ENCODE data around the gene EFNB2. TPM values are rescaled to one million over a fixed set of nuclear protein-coding genes. Genes with fewer than 3 reads are reported as not detected.

EFNB2 gene
- total and polyA plus RNA-seq, 2 donors (not counting 3 experiments of a cell fraction or from before 2014, with no cell fraction given): 50.4 to 69.5 TPM

- dilution Hi-C loops (cut with MboI; ENCODE audit: extremely low pct_ligation_motif_present, low sequenced_read_pairs): no loop called here
- no TSS peak for BruUV-seq (replicated peaks)
Measured at GRCh38 chr13:106505295-106505694, 30.2 kb downstream of the EFNB2 start.

GRCh38 chr13:106503730-106504453 is 31.6 kb downstream of the EFNB2 start:
- Histone ChIP-seq H3K9me1 (replicated peaks; ENCODE audit: control insufficient read depth, extremely low read depth, insufficient read depth, low read length) (no peaks in the 10 kb centered on the region), H3K4me2 (ENCODE audit: insufficient read depth, low read length) (peak overlapping the region; percentile 21), H3K9ac (replicated peaks; ENCODE audit: extremely low read depth, insufficient read depth, low read length) (no peak overlapping the region), H4K20me1 (replicated peaks; ENCODE audit: control insufficient read depth, extremely low read depth, insufficient read depth, low read length) (no peaks in the 10 kb centered on the region), H3K27me3 (ENCODE audit: control insufficient read depth in 2 of 2, insufficient read depth in 2 of 2, low read length in 2 of 2) (no peaks in the 10 kb centered on the region), H3K4me1 (ENCODE audit: control insufficient read depth, extremely low read depth, insufficient read depth, low read length) (peaks cover 14% of the 10 kb centered on the region), H2AFZ (ENCODE audit: low read depth, low read length) (no peak overlapping the region), H3K4me3 (replicated peaks in 1 of 3; ENCODE audit: insufficient read depth in 1 of 3, low read depth in 1 of 3, low read length in 3 of 3) (no peak overlapping the region), H3K9me3 (replicated peaks; ENCODE audit: control insufficient read depth, insufficient read depth, low read length) (no peaks in the 10 kb centered on the region), H3K36me3 (ENCODE audit: control insufficient read depth in 2 of 2, extremely low read depth in 1 of 2, insufficient read depth in 2 of 2, low read length in 2 of 2) (peaks cover 7 to 9% of the 10 kb centered on the region in 2 experiments), H3K27ac (ENCODE audit: insufficient read depth, low read depth, low read length) (peak overlapping the region; percentile 42), H3K79me2 (ENCODE audit: control insufficient read depth, insufficient read depth, low read length) (peaks cover 6% of the 10 kb centered on the region)
- dilution Hi-C loops (cut with MboI; ENCODE audit: extremely low pct_ligation_motif_present, low sequenced_read_pairs) (no loop called here), intact Hi-C loops (cut with micrococcal nuclease) (no loop called here)
- no peak for FAIRE-seq
- no TSS peak for BruUV-seq (replicated peaks)
- CTCF ChIA-PET: interaction anchor here (0.9 to 1.4 kb wide), 5 partner anchors 9 to 620 kb away, joined by 3 to 6 read pairs (median 3); partner anchors contain the start of gene EFNB2
- POLR2A ChIA-PET: interaction anchor here (0.7 to 1.4 kb wide), 3 partner anchors 16 to 31 kb away, joined by 3 read pairs; no protein-coding TSS in a partner anchor
- peak; percentile 65 for DNase-seq (ENCODE audit: low read depth, low spot score)
- TF ChIP-seq FOS (IDR thresholded peaks at IDR 0.05; ENCODE audit: borderline replicate concordance, insufficient read depth, low read length) (peak; percentile 11), JUN (IDR thresholded peaks at IDR 0.05; ENCODE audit: borderline replicate concordance, insufficient read depth, insufficient read length, low read depth) (peak; percentile 27), MYC (IDR thresholded peaks at IDR 0.05; ENCODE audit: low read depth, low read length) (no peak)

More at GRCh38 chr13:106505295-106505694, 30.2 kb downstream of the EFNB2 start:
- Histone ChIP-seq H4K20me1 (replicated peaks; ENCODE audit: control insufficient read depth, extremely low read depth, insufficient read depth, low read length) (no peaks in the 10 kb centered on the region), H3K9me1 (replicated peaks; ENCODE audit: control insufficient read depth, extremely low read depth, insufficient read depth, low read length) (no peaks in the 10 kb centered on the region), H3K9ac (replicated peaks; ENCODE audit: extremely low read depth, insufficient read depth, low read length) (no peak overlapping the region), H3K27ac (ENCODE audit: insufficient read depth, low read depth, low read length) (no peak overlapping the region), H3K9me3 (replicated peaks; ENCODE audit: control insufficient read depth, insufficient read depth, low read length) (no peaks in the 10 kb centered on the region), H3K4me2 (ENCODE audit: insufficient read depth, low read length) (no peak overlapping the region), H3K36me3 (ENCODE audit: control insufficient read depth in 2 of 2, extremely low read depth in 1 of 2, insufficient read depth in 2 of 2, low read length in 2 of 2) (peaks cover 7 to 11% of the 10 kb centered on the region in 2 experiments), H3K27me3 (ENCODE audit: control insufficient read depth in 2 of 2, insufficient read depth in 2 of 2, low read length in 2 of 2) (no peaks in the 10 kb centered on the region), H3K79me2 (ENCODE audit: control insufficient read depth, insufficient read depth, low read length) (peaks cover 6% of the 10 kb centered on the region), H3K4me1 (ENCODE audit: control insufficient read depth, extremely low read depth, insufficient read depth, low read length) (peaks cover 14% of the 10 kb centered on the region), H3K4me3 (replicated peaks in 1 of 3; ENCODE audit: insufficient read depth in 1 of 3, low read depth in 1 of 3, low read length in 3 of 3) (no peak overlapping the region), H2AFZ (ENCODE audit: low read depth, low read length) (no peak overlapping the region)
- FAIRE-seq: no peak
- TF ChIP-seq MAX (IDR thresholded peaks at IDR 0.05; ENCODE audit: insufficient read depth, insufficient read length) (no peak), GATA2 (IDR thresholded peaks at IDR 0.05; ENCODE audit: insufficient read depth, insufficient read length, low read depth, low read length) (no peak), JUN (IDR thresholded peaks at IDR 0.05; ENCODE audit: borderline replicate concordance, insufficient read depth, insufficient read length, low read depth) (no peak), POLR2AphosphoS5 (IDR thresholded peaks at IDR 0.05; ENCODE audit: insufficient read depth, low read depth, low read length) (no peak)
- ChIA-PET CTCF (interaction anchor here (0.8 kb wide), 1 partner anchor 11 kb away, joined by 3 read pairs; no protein-coding TSS in a partner anchor), POLR2A (no interaction called here)
- DNase-seq (ENCODE audit: low read depth, low spot score): no peak
- intact Hi-C loops (cut with micrococcal nuclease): no loop called here
